GM21367 (cell line): ENCODE measurements around the gene HOXC11.

ENCODE experiments used
- ATAC-seq: cut with Tn5 transposase; IDR thresholded peaks from one replicate; pipeline ENCODE4 v1.9.1; 2021; ENCODE audit not compliant: unreplicated experiment

Gene HOXC11

GRCh38 chr12:53972722-53973235 is at the start of gene HOXC11:
Gene HOXC11, plus strand, starts transcription at chr12:53973126. Its CDS starts 116 bp downstream, at chr12:53973242.
- ATAC-seq: no peak

GRCh38 chr12:53924521-53925405 is 48.2 kb upstream of the HOXC11 start:
- no peak for ATAC-seq

- no peak for ATAC-seq
Observed at GRCh38 chr12:53927220-53928029, 45.5 kb upstream of the HOXC11 start.

GRCh38 chr12:53928054-53928835 is 44.7 kb upstream of the HOXC11 start:
- no peak for ATAC-seq

- ATAC-seq: no peak
Observed at GRCh38 chr12:53929527-53929926, 43.4 kb upstream of the HOXC11 start.

- ATAC-seq: no peak
Observed at GRCh38 chr12:53930591-53931255, 42.2 kb upstream of the HOXC11 start.

GRCh38 chr12:53931844-53932581 is 40.9 kb upstream of the HOXC11 start:
- no peak for ATAC-seq

- no peak for ATAC-seq
Observed at GRCh38 chr12:53932915-53933314, 40.0 kb upstream of the HOXC11 start.

- no peak for ATAC-seq
Observed at GRCh38 chr12:53935383-53936341, 37.3 kb upstream of the HOXC11 start.

GRCh38 chr12:53937099-53937498 is 35.8 kb upstream of the HOXC11 start:
- ATAC-seq: no peak

- no peak for ATAC-seq
Observed at GRCh38 chr12:53937596-53938325, 35.2 kb upstream of the HOXC11 start.

GRCh38 chr12:53938326-53939140 is 34.4 kb upstream of the HOXC11 start, which contains the start of gene HOXC13:
Gene HOXC13, plus strand, starts transcription at chr12:53938831. Its CDS starts 76 bp downstream, at chr12:53938907.
- ATAC-seq: no peak

- ATAC-seq: no peak
Observed at GRCh38 chr12:53939141-53940108, 33.5 kb upstream of the HOXC11 start.

- no peak for ATAC-seq
Observed at GRCh38 chr12:53940443-53941014, 32.4 kb upstream of the HOXC11 start.

GRCh38 chr12:53941187-53941586 is 31.7 kb upstream of the HOXC11 start:
- no peak for ATAC-seq
